IPS-18a (cell line): ENCODE measurements around the gene PYCARD.
"Not testable (repeated sequence)": the region's sequence is repeated elsewhere in the genome, so short reads cannot be mapped to it uniquely, and the experiment has no call there.

Experiments used
- H3K27ac ChIP-seq: one replicate; pipeline ENCODE4 v1.5.1; 2013; ENCODE audit warnings: low read length
- H3K27me3 ChIP-seq: one replicate; pipeline ENCODE4 v1.6.1; 2013; ENCODE audit warnings: mild to moderate bottlenecking, low read length; ENCODE audit not compliant: control insufficient read depth, insufficient read depth
- H3K36me3 ChIP-seq: one replicate; pipeline ENCODE4 v1.6.1; 2013; ENCODE audit warnings: low read depth, low read length; ENCODE audit not compliant: control insufficient read depth
- H3K4me1 ChIP-seq: one replicate; pipeline ENCODE4 v1.6.1; 2013; ENCODE audit warnings: low read depth, low read length; ENCODE audit not compliant: control insufficient read depth
- H3K4me3 ChIP-seq: one replicate; pipeline ENCODE4 v1.5.1; 2013; ENCODE audit warnings: low read length
- H3K9ac ChIP-seq: one replicate; pipeline ENCODE4 v1.6.1; 2013; ENCODE audit warnings: mild to moderate bottlenecking, low read length, moderate library complexity
- H3K9me3 ChIP-seq: one replicate; pipeline ENCODE4 v1.6.1; 2013; ENCODE audit warnings: low read depth, low read length; ENCODE audit not compliant: control insufficient read depth

PYCARD gene

GRCh38 chr16:31177136-31177535 lies 25.4 kb downstream of the PYCARD start:
- H3K4me1 ChIP-seq = peaks cover 5% of the 10 kb centered on the region
- H3K9me3 ChIP-seq = no peaks in the 10 kb centered on the region
- H3K4me3 ChIP-seq = no peak overlapping the region
- no peak overlapping the region for H3K27ac ChIP-seq
- H3K27me3 ChIP-seq = no peaks in the 10 kb centered on the region
- H3K9ac ChIP-seq = no peak overlapping the region
- peaks cover 2% of the 10 kb centered on the region for H3K36me3 ChIP-seq

- not testable (repeated sequence) for H3K9ac ChIP-seq, H3K9me3 ChIP-seq, H3K36me3 ChIP-seq, H3K27me3 ChIP-seq, H3K4me1 ChIP-seq, H3K4me3 ChIP-seq, H3K27ac ChIP-seq
Observed at GRCh38 chr16:31170048-31170447, 32.5 kb downstream of the PYCARD start.

GRCh38 chr16:31168848-31169247 lies 33.7 kb downstream of the PYCARD start:
- Histone ChIP-seq H3K9ac (no peak overlapping the region), H3K27ac (no peak overlapping the region)

GRCh38 chr16:31167315-31167714 lies 35.2 kb downstream of the PYCARD start:
- no peak overlapping the region for H3K4me3 ChIP-seq
- no peaks in the 10 kb centered on the region for H3K9me3 ChIP-seq
- H3K4me1 ChIP-seq = no peaks in the 10 kb centered on the region
- no peak overlapping the region for H3K9ac ChIP-seq
- H3K27ac ChIP-seq = no peak overlapping the region
- no peaks in the 10 kb centered on the region for H3K27me3 ChIP-seq
- H3K36me3 ChIP-seq = no peaks in the 10 kb centered on the region

More at GRCh38 chr16:31168848-31169247, 33.7 kb downstream of the PYCARD start:
- Histone ChIP-seq H3K4me3 (no peak overlapping the region), H3K27me3 (no peaks in the 10 kb centered on the region), H3K4me1 (no peaks in the 10 kb centered on the region), H3K9me3 (no peaks in the 10 kb centered on the region), H3K36me3 (no peaks in the 10 kb centered on the region)

- no peaks in the 10 kb centered on the region for H3K27me3 ChIP-seq
- H3K4me3 ChIP-seq = no peak overlapping the region
- no peak overlapping the region for H3K27ac ChIP-seq
- no peak overlapping the region for H3K9ac ChIP-seq
- H3K36me3 ChIP-seq = no peaks in the 10 kb centered on the region
- no peaks in the 10 kb centered on the region for H3K4me1 ChIP-seq
- no peaks in the 10 kb centered on the region for H3K9me3 ChIP-seq
Observed at GRCh38 chr16:31157136-31157535, 45.4 kb downstream of the PYCARD start.
